ENCODE measurements around the gene JAKMIP1.

JAKMIP1 gene

GRCh38 chr4:6123541-6123940, 76.8 kb downstream of the JAKMIP1 start:
- TF ChIP-seq CTCF (IDR thresholded peaks at IDR 0.05; ENCODE audit: low read depth, low read length, poor library complexity, severe bottlenecking) (no peak), EZH2phosphoT487 (IDR thresholded peaks at IDR 0.05; ENCODE audit: borderline replicate concordance, low read length) (no peak)
- Histone ChIP-seq H3K27me3 (ENCODE audit: control insufficient read depth, low read length) (no peaks in the 10 kb centered on the region), H3K4me3 (ENCODE audit: low read length) (no peak overlapping the region), H3K9me2 (replicated peaks; ENCODE audit: control insufficient read depth, low read length) (no peaks in the 10 kb centered on the region), H3K9me3 (ENCODE audit: control insufficient read depth, insufficient read depth, low read length) (no peaks in the 10 kb centered on the region), H3K4me1 (ENCODE audit: control insufficient read depth, low read length) (no peaks in the 10 kb centered on the region), H3K4me2 (ENCODE audit: low read length) (no peak overlapping the region), H3F3A (ENCODE audit: control insufficient read depth, insufficient read depth) (no peaks in the 10 kb centered on the region), H4K20me1 (ENCODE audit: control insufficient read depth, insufficient read depth, low read depth, low read length) (no peaks in the 10 kb centered on the region), H3K27ac (ENCODE audit: low read depth, low read length) (no peak overlapping the region), H3K79me2 (ENCODE audit: control insufficient read depth, low read length) (no peaks in the 10 kb centered on the region), H3K36me3 (ENCODE audit: control insufficient read depth, low read length) (no peaks in the 10 kb centered on the region)

- Histone ChIP-seq H3K4me1 (ENCODE audit: control insufficient read depth, low read length) (no peaks in the 10 kb centered on the region), H3K4me3 (ENCODE audit: low read length) (no peak overlapping the region), H3K9me2 (replicated peaks; ENCODE audit: control insufficient read depth, low read length) (no peaks in the 10 kb centered on the region), H3K27ac (ENCODE audit: low read depth, low read length) (no peak overlapping the region), H3K79me2 (ENCODE audit: control insufficient read depth, low read length) (no peaks in the 10 kb centered on the region), H3K4me2 (ENCODE audit: low read length) (no peak overlapping the region), H3K9me3 (ENCODE audit: control insufficient read depth, insufficient read depth, low read length) (no peaks in the 10 kb centered on the region), H3F3A (ENCODE audit: control insufficient read depth, insufficient read depth) (no peaks in the 10 kb centered on the region), H3K27me3 (ENCODE audit: control insufficient read depth, low read length) (no peaks in the 10 kb centered on the region), H3K36me3 (ENCODE audit: control insufficient read depth, low read length) (no peaks in the 10 kb centered on the region), H4K20me1 (ENCODE audit: control insufficient read depth, insufficient read depth, low read depth, low read length) (no peaks in the 10 kb centered on the region)
- TF ChIP-seq CTCF (IDR thresholded peaks at IDR 0.05; ENCODE audit: low read depth, low read length, poor library complexity, severe bottlenecking) (no peak), EZH2phosphoT487 (IDR thresholded peaks at IDR 0.05; ENCODE audit: borderline replicate concordance, low read length) (no peak)
Observed at GRCh38 chr4:6123116-6123515, 77.2 kb downstream of the JAKMIP1 start.

- no peaks in the 10 kb centered on the region for H4K20me1 ChIP-seq (ENCODE audit: control insufficient read depth, insufficient read depth, low read depth, low read length)
- no peaks in the 10 kb centered on the region for H3F3A ChIP-seq (ENCODE audit: control insufficient read depth, insufficient read depth)
- H3K4me3 ChIP-seq (ENCODE audit: low read length): no peak overlapping the region
- H3K36me3 ChIP-seq (ENCODE audit: control insufficient read depth, low read length): no peaks in the 10 kb centered on the region
- H3K27ac ChIP-seq (ENCODE audit: low read depth, low read length): no peak overlapping the region
- H3K9me2 ChIP-seq (replicated peaks; ENCODE audit: control insufficient read depth, low read length): no peaks in the 10 kb centered on the region
- H3K9me3 ChIP-seq (ENCODE audit: control insufficient read depth, insufficient read depth, low read length): no peaks in the 10 kb centered on the region
- no peak overlapping the region for H3K4me2 ChIP-seq (ENCODE audit: low read length)
- H3K4me1 ChIP-seq (ENCODE audit: control insufficient read depth, low read length): no peaks in the 10 kb centered on the region
- no peaks in the 10 kb centered on the region for H3K79me2 ChIP-seq (ENCODE audit: control insufficient read depth, low read length)
- TF ChIP-seq EZH2phosphoT487 (IDR thresholded peaks at IDR 0.05; ENCODE audit: borderline replicate concordance, low read length): no peak
- no peaks in the 10 kb centered on the region for H3K27me3 ChIP-seq (ENCODE audit: control insufficient read depth, low read length)
Observed at GRCh38 chr4:6122496-6122895, 77.9 kb downstream of the JAKMIP1 start.

GRCh38 chr4:6121941-6122340, 78.4 kb downstream of the JAKMIP1 start:
- H3F3A ChIP-seq (ENCODE audit: control insufficient read depth, insufficient read depth): no peaks in the 10 kb centered on the region
- no peak overlapping the region for H3K4me2 ChIP-seq (ENCODE audit: low read length)
- H3K79me2 ChIP-seq (ENCODE audit: control insufficient read depth, low read length): no peaks in the 10 kb centered on the region
- H3K4me1 ChIP-seq (ENCODE audit: control insufficient read depth, low read length): no peaks in the 10 kb centered on the region
- H3K27me3 ChIP-seq (ENCODE audit: control insufficient read depth, low read length): no peaks in the 10 kb centered on the region
- no peak overlapping the region for H3K27ac ChIP-seq (ENCODE audit: low read depth, low read length)
- no peaks in the 10 kb centered on the region for H3K36me3 ChIP-seq (ENCODE audit: control insufficient read depth, low read length)
- H3K9me3 ChIP-seq (ENCODE audit: control insufficient read depth, insufficient read depth, low read length): no peaks in the 10 kb centered on the region
- H3K9me2 ChIP-seq (replicated peaks; ENCODE audit: control insufficient read depth, low read length): no peaks in the 10 kb centered on the region
- TF ChIP-seq EZH2phosphoT487 (IDR thresholded peaks at IDR 0.05; ENCODE audit: borderline replicate concordance, low read length): no peak
- no peak for TF ChIP-seq CTCF (IDR thresholded peaks at IDR 0.05; ENCODE audit: low read depth, low read length, poor library complexity, severe bottlenecking)
- no peak overlapping the region for H3K4me3 ChIP-seq (ENCODE audit: low read length)
- H4K20me1 ChIP-seq (ENCODE audit: control insufficient read depth, insufficient read depth, low read depth, low read length): no peaks in the 10 kb centered on the region
